Upper lobe of right lung (tissue), 1 donor: ENCODE measurements around the gene BCAS3. TPM values are rescaled to one million over a fixed set of nuclear protein-coding genes. Genes with fewer than 3 reads are reported as not detected.

Experiments used
- ATAC-seq: fragments of 200-7000 bp; cut with Tn5 transposase; one replicate; pipeline ENCODE4 v1.9.1; 2020; ENCODE audit warnings: mild to moderate bottlenecking, moderate library complexity
- DNase-seq: peaks from one replicate; pipeline ENCODE4 v3.0.0-alpha.2; 2020
- H3K27ac ChIP-seq: fragments of 200-600 bp; one replicate; pipeline ENCODE4 v1.8.0; 2022
- H3K27me3 ChIP-seq: fragments of 200-600 bp; one replicate; pipeline ENCODE4 v1.8.0; 2022; ENCODE audit warnings: mild to moderate bottlenecking
- H3K36me3 ChIP-seq: fragments of 200-600 bp; one replicate; pipeline ENCODE4 v1.8.0; 2022
- H3K4me1 ChIP-seq: fragments of 200-600 bp; one replicate; pipeline ENCODE4 v1.8.0; 2022
- H3K4me3 ChIP-seq: fragments of 200-600 bp; one replicate; pipeline ENCODE4 v1.8.0; 2022; ENCODE audit warnings: mild to moderate bottlenecking
- H3K9me3 ChIP-seq: fragments of 200-600 bp; one replicate; pipeline ENCODE4 v1.8.0; 2022
- CTCF ChIP-seq: fragments of 200-600 bp; IDR thresholded peaks from one replicate; pipeline ENCODE4 v1.8.0; 2022; ENCODE audit warnings: antibody characterized with exemption
- intact Hi-C: fragments of 100-400 bp; cut with DNase I; formaldehyde crosslinking; loops from one replicate; pipeline ENCODE4 v1.11.0; 2022
- total RNA-seq: library from RNA; stranded (reverse); fragmentation: NEBNext Ultra II Directional; extraction: Animal tissue kit (Norgen Biotek cat#: 25700); gene quantifications from one replicate; pipeline ENCODE4 v1.2.1, GENCODE V29; 2021
- donor health status: DM: no; HTN: yes; CAD: no; lungs with severe emphysema.

Gene BCAS3
- total RNA-seq, 1 donor from 2014 or later = 23.5 TPM

DNA sequence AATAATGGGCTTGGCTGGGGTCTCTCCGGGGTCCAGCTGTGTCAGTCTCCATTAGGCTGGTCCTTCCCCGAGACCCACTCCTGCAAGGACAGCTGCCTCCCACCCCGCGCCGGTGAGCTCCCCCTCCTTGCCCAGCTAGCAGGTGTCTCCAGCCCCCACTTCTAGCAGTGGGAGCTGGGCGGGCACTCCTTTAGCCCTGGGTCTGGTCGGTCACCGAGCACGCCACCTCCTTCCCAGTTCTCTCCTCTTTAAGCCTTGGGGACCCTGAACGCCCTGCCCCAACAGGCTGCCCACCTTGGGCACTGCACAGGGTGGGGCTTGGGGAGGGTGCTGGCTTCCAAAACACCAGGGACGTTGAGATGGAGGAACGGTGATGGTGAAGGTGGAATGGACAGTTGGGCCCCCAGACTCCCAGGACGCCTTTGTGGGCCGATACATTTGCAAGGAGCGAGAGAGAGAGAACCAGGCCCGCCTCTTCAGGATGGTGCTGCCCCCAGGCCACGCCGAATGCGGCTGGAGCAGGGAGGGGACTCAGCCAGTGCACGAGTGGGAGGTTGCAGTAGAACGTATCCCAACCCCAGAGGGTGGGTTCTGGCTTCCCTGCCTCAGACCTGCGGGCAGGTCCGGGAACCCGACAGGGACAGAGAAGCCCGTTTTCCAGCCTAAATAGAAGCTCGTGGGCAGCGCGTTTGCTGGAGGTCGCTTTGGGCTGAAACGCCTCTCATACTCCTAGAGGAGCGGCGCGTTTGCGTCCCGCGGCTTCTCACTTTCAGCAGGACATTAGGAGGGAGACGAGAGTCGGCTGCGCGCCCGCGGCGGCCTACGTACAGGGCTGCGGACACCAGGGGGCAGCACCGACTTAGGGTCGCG, 732.7 kb downstream of the BCAS3 start:
- peak; percentile 52 for TF ChIP-seq CTCF
- H3K4me3 ChIP-seq = peak overlapping the region; percentile 73
- peaks cover 34% of the 10 kb centered on the region for H3K27me3 ChIP-seq
- ATAC-seq (peak; percentile 52), DNase-seq (peak; percentile 87)
- H3K36me3 ChIP-seq = no peaks in the 10 kb centered on the region
- no peaks in the 10 kb centered on the region for H3K9me3 ChIP-seq
- intact Hi-C loops = no loop called here
- H3K27ac ChIP-seq = peak overlapping the region; percentile 90
- H3K4me1 ChIP-seq = peaks cover 24% of the 10 kb centered on the region

GRCh38 chr17:61411011-61411260, 733.3 kb downstream of the BCAS3 start:
- no peak for DNase-seq
- ATAC-seq = no peak
- intact Hi-C loops = no loop called here
- H3K4me3 ChIP-seq = peak overlapping the region; percentile 73
- peaks cover 28% of the 10 kb centered on the region for H3K27me3 ChIP-seq
- H3K27ac ChIP-seq = peak overlapping the region; percentile 90
- no peaks in the 10 kb centered on the region for H3K9me3 ChIP-seq
- no peaks in the 10 kb centered on the region for H3K36me3 ChIP-seq
- TF ChIP-seq CTCF = peak; percentile 20
- H3K4me1 ChIP-seq = peaks cover 28% of the 10 kb centered on the region

DNA sequence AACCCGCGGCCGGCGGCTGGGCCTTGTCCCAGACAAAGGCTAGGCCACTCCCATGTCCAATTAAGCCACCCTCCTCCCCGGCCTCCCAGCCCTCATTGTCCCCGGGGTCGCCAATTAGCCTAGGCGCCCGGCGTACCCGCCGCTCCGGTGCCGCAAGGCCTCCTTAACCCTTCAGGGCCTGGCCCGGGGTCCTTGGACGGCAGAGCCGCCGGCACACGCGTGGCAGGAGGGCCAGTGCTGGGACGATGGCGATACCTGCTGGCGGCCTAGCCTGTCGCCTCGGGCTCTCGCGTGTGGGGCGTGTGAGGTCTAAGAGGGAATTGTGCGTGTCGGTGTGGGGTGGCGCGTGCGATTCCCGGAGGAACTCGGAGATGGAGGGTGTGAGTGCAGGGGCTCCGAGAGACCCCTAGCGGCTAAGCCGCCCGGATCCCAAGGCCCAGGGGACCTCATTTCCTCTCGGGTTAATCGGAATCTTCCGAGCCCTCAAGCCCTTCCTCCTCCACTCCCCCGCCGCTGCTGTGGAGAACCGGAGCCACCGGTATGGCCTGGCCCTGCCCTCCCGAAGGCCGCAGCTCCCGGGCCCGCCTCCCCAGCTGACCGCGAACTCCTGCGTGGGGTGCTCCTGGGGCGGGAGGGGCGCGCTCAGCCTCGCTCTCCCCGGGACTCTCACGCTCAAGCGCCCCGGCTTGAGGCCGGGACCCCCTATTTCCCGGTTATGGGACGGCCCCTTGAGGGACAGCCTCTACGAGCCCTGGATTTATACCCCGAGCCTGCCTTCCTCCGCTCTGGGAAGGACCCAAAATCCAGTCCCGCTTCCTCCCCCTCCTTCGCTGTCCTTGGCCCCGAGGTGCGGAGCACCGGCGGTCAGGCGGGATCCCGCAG, 733.9 kb downstream of the BCAS3 start:
- intact Hi-C loops = no loop called here
- no peak for TF ChIP-seq CTCF

DNA sequence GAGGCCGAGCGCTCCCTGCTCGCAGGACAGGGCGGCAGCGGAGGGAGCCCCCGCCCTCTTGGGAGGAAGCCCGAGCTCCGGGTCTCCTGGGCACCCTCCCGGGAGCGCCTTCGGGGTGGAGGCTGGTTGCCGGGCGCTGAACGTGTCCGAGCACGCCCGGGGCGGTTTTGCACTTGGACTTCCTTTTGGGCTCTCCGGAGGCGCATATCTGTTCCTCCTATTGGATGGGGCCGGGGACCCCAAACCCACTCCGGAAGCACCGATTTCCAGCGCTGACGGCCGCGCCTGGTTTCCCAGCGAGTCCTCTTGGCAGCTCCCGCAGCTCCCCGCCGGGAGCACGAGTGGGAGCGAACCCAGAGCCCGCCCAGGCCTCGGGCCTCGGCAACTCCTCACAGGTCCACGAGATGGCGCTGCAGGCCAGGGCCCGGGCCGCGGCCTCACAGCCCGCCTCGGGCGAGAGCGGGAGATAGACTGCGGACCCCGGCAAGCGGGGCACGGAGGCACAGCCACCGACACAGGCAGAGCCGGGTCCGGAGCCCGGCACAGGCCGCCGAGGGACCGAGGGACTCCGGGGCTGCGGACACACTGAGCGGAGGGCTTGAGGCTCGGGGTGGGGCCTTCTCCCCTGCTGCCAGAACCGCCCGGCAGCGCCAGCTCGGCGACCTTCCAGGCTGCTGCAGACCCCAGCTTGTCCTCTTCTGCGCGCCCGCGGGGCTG, 734.6 kb downstream of the BCAS3 start:
- peaks cover 24% of the 10 kb centered on the region for H3K27me3 ChIP-seq
- ATAC-seq = peak; percentile 83
- no peaks in the 10 kb centered on the region for H3K9me3 ChIP-seq
- peak; percentile 92 for DNase-seq
- peak; percentile 99 for TF ChIP-seq CTCF
- H3K4me1 ChIP-seq = peaks cover 39% of the 10 kb centered on the region
- H3K4me3 ChIP-seq = peak overlapping the region; percentile 73
- intact Hi-C loops = no loop called here
- H3K36me3 ChIP-seq = no peaks in the 10 kb centered on the region
- peak overlapping the region; percentile 90 for H3K27ac ChIP-seq

More for the DNA sequence above, 733.9 kb downstream of the BCAS3 start:
- DNase-seq (peak; percentile 85), ATAC-seq (peak; percentile 53)
- Histone ChIP-seq H3K4me1 (peaks cover 34% of the 10 kb centered on the region), H3K27me3 (peaks cover 24% of the 10 kb centered on the region), H3K36me3 (no peaks in the 10 kb centered on the region), H3K9me3 (no peaks in the 10 kb centered on the region), H3K4me3 (peak overlapping the region; percentile 73), H3K27ac (peak overlapping the region; percentile 90)

DNA sequence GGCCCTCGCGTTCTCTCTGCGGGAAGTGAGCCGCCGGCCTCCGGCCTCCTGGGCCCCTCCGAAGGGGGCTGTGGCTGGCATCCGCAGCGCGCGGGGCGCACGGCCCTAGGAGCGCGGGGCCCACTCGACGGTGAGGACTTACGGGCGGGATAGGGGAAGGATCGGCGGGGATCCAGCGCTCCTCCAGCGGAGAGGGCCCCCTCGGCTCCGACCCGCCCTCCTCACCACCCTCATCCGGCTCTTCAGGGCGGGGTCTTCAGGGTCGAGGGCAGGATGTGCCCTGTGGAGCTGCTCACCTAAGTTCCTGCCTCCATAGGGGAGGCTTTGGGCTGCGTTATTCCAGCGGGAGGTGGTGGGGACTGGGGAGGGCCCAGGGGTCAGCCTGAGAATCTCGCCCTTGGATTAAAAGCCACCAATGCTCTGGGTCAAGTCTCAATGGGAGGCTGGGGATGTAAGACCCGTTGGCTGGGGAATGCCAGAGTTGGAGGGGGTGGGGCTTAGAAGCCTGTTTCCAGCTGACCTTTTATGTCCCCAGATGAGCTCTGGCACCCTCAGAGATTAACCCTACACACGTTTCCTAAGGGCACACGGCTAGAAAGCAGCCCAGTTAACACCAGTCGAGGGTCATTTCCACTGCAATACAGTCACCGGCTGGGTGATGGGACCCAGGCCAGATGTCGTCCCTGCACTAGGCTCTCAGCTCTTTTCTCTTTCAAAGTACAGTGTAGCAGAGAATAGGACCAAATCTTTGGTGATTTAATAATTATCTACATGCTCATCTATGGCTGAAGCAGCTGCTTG, 735.4 kb downstream of the BCAS3 start:
- Histone ChIP-seq H3K4me1 (peaks cover 36% of the 10 kb centered on the region), H3K4me3 (peak overlapping the region; percentile 73), H3K27me3 (peaks cover 16% of the 10 kb centered on the region), H3K36me3 (no peaks in the 10 kb centered on the region), H3K27ac (peak overlapping the region; percentile 90), H3K9me3 (no peaks in the 10 kb centered on the region)
- ATAC-seq (no peak), DNase-seq (no peak)
- TF ChIP-seq CTCF = no peak
- intact Hi-C loops = no loop called here
